Nucleus accumbens (tissue), 56 donors: ENCODE results near the gene TTC13.

Experiments used
- DNase-seq, 56 donors: peaks; one replicate each; lab custom pipeline; 2025; lab: John Stamatoyannopoulos, UW

TTC13 gene

GRCh38 chr1:230877924-230878590 lies 100.6 kb downstream of the TTC13 start:
- DNase-seq, result no peak

GRCh38 chr1:230877146-230877923 lies 101.3 kb downstream of the TTC13 start:
- DNase-seq, result peak in 2 of 56 donors; percentile 5 to 73

GRCh38 chr1:230876660-230877059 lies 102.0 kb downstream of the TTC13 start:
- no peak for DNase-seq

- no peak for DNase-seq
Measured at GRCh38 chr1:230875370-230875769, 103.3 kb downstream of the TTC13 start.

- no peak for DNase-seq
Measured at GRCh38 chr1:230870916-230871315, 107.7 kb downstream of the TTC13 start.

- no peak for DNase-seq
Measured at GRCh38 chr1:230869500-230869899, 109.2 kb downstream of the TTC13 start.

- peak in 29 of 56 donors; percentile 13 to 85 (median 60) for DNase-seq
Measured at GRCh38 chr1:230868736-230869385, 109.8 kb downstream of the TTC13 start.

- DNase-seq, result peak in 53 of 56 donors; percentile 29 to 91 (median 77)
Measured at GRCh38 chr1:230867903-230868735, 110.5 kb downstream of the TTC13 start, which contains the start of gene C1orf198. C1orf198 (minus strand) TSS chr1:230868521; CDS start chr1:230868512, 9 bp downstream.

- DNase-seq, result peak in 3 of 56 donors; percentile 19 to 54 (median 21)
Measured at GRCh38 chr1:230867101-230867902, 111.4 kb downstream of the TTC13 start.

GRCh38 chr1:230866171-230867070 lies 112.2 kb downstream of the TTC13 start:
- DNase-seq, result peak in 3 of 56 donors; percentile 12 to 54 (median 35)

- peak in 3 of 56 donors; percentile 14 to 31 (median 26) for DNase-seq
Measured at GRCh38 chr1:230865062-230865817, 113.4 kb downstream of the TTC13 start.

- peak in 8 of 56 donors; percentile 15 to 47 (median 33) for DNase-seq
Measured at GRCh38 chr1:230864441-230864840, 114.2 kb downstream of the TTC13 start.

GRCh38 chr1:230863449-230863848 lies 115.2 kb downstream of the TTC13 start:
- DNase-seq, result peak in 23 of 56 donors; percentile 15 to 67 (median 35)

- DNase-seq, result no peak
Measured at GRCh38 chr1:230861970-230862595, 116.6 kb downstream of the TTC13 start.

- no peak for DNase-seq
Measured at GRCh38 chr1:230861489-230861888, 117.2 kb downstream of the TTC13 start.

- DNase-seq, result no peak
Measured at GRCh38 chr1:230860617-230861384, 117.9 kb downstream of the TTC13 start.
